ENCODE results near the gene MYO7A. TPM values are rescaled to one million over a fixed set of nuclear protein-coding genes. Genes with fewer than 3 reads are reported as not detected.
A peak's percentile ranks its signal among the peaks of the same experiment; 100 is the strongest.

MYO7A gene
- total RNA-seq, 1 donor from 2014 or later: 0.16 TPM

DNA sequence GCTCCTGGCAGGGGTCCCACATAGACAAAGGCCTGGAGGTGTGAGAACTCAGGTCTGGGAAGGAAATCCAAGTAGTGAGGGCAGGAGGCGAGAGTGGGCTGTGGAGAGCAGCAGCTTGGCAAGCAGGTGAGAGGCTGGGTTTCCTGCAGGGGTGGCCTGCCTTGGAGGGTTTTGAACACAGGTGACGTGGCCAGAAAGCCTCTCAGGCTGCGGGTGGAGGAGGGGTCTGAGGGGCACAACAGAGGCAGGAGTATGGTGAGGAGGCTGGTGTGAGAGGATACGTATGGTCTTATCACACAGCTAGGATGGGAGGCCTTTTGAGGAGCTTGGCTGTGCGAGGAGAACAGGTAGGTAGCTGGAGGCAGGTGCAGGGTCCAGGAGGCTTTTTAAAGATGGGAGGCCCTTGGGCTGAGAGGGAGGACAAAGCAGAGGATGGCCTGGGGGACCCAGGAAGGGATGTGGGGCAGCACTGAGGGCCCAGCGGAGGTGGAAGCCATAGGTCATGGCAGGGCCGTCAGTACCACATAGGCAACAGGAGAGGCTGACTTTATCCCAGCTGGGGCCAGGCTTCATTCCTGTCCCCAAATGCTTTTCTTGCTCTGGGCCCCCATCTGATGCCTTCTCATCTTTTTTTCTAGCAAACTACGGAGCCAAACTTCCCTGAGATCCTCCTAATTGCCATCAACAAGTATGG is 84.4 kb downstream of the MYO7A start:
- Histone ChIP-seq H3K27me3 (ENCODE audit: insufficient read depth, low read length) (no peaks in the 10 kb centered on the region), H3K27ac (ENCODE audit: low read depth, low read length) (no peak overlapping the region), H3K36me3 (ENCODE audit: insufficient read depth, low read length) (no peaks in the 10 kb centered on the region), H3K4me3 (ENCODE audit: insufficient read depth, low read depth, low read length) (no peak overlapping the region), H3K79me2 (ENCODE audit: insufficient read depth, low read length) (no peaks in the 10 kb centered on the region), H3K4me2 (ENCODE audit: low read length) (no peak overlapping the region), H3K9ac (ENCODE audit: low read length) (no peak overlapping the region), H4K20me1 (ENCODE audit: insufficient read depth, low read length) (no peaks in the 10 kb centered on the region), H3K4me1 (ENCODE audit: insufficient read depth, low read length) (no peaks in the 10 kb centered on the region), H2AFZ (ENCODE audit: low read depth, low read length) (no peak overlapping the region), H3K9me3 (ENCODE audit: insufficient read depth, low read depth, low read length) (no peaks in the 10 kb centered on the region)
- H3K27ac Mint-ChIP-seq (ENCODE audit: unreplicated experiment): no peak overlapping the region
- TF ChIP-seq, protein P1, sequence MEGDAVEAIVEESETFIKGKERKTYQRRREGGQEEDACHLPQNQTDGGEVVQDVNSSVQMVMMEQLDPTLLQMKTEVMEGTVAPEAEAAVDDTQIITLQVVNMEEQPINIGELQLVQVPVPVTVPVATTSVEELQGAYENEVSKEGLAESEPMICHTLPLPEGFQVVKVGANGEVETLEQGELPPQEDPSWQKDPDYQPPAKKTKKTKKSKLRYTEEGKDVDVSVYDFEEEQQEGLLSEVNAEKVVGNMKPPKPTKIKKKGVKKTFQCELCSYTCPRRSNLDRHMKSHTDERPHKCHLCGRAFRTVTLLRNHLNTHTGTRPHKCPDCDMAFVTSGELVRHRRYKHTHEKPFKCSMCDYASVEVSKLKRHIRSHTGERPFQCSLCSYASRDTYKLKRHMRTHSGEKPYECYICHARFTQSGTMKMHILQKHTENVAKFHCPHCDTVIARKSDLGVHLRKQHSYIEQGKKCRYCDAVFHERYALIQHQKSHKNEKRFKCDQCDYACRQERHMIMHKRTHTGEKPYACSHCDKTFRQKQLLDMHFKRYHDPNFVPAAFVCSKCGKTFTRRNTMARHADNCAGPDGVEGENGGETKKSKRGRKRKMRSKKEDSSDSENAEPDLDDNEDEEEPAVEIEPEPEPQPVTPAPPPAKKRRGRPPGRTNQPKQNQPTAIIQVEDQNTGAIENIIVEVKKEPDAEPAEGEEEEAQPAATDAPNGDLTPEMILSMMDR (IDR thresholded peaks at IDR 0.05; ENCODE audit: insufficient read depth, low read depth, low read length): no peak
- TF ChIP-seq EZH2 (IDR thresholded peaks at IDR 0.05; ENCODE audit: insufficient read depth, low read length): no peak
- peaks cover 1% of the 10 kb centered on the region for H3K36me3 Mint-ChIP-seq (ENCODE audit: low read depth, unreplicated experiment)
- H3K4me1 Mint-ChIP-seq (ENCODE audit: low read depth, unreplicated experiment): no peaks in the 10 kb centered on the region
- no peak for DNase-seq (ENCODE audit: low read depth)
- H3K27me3 Mint-ChIP-seq (ENCODE audit: low read depth, unreplicated experiment): peaks cover 50% of the 10 kb centered on the region
- no peak overlapping the region for H3K4me3 Mint-ChIP-seq (ENCODE audit: unreplicated experiment)
- no peak for FAIRE-seq
- peaks cover 6% of the 10 kb centered on the region for H3K9me3 Mint-ChIP-seq (ENCODE audit: unreplicated experiment)

DNA sequence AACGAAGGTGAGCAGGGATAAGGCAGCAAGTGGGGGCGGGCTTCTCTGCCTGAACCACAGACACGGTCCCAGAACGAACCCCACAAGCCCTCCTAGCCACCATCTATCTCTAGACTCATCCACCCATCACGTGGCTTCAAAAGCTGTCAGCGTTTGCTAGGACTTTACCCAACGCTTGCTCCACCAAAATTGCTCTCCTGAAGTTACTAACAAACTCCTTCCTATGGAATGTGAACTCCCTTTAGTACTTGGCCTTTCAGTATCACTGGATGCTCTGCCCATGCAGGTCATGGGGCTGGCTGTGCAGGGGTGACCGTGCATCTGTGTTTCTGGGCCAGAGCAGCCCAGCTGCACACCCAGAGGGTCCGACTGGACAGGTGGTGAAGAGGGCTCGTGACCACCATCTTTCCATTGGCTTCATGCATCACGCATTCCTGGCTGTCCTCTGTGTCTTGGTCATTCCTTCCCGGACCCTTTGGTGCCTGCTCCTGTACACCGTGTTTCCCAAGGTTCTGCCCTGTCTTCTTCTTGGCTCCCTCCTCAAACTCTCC is 85.1 kb downstream of the MYO7A start:
- no peaks in the 10 kb centered on the region for H3K36me3 ChIP-seq (ENCODE audit: insufficient read depth, low read length)
- Mint-ChIP-seq H3K9me3 (ENCODE audit: unreplicated experiment) (peaks cover 6% of the 10 kb centered on the region), H3K36me3 (ENCODE audit: low read depth, unreplicated experiment) (peaks cover 1% of the 10 kb centered on the region), H3K27me3 (ENCODE audit: low read depth, unreplicated experiment) (peaks cover 46% of the 10 kb centered on the region), H3K4me1 (ENCODE audit: low read depth, unreplicated experiment) (no peaks in the 10 kb centered on the region), H3K4me3 (ENCODE audit: unreplicated experiment) (no peak overlapping the region), H3K27ac (ENCODE audit: unreplicated experiment) (peak overlapping the region; percentile 6)
- no peaks in the 10 kb centered on the region for H3K27me3 ChIP-seq (ENCODE audit: insufficient read depth, low read length)
- no peak for FAIRE-seq
- no peak overlapping the region for H3K4me3 ChIP-seq (ENCODE audit: insufficient read depth, low read depth, low read length)
- no peak for DNase-seq (ENCODE audit: low read depth)
- H3K4me2 ChIP-seq (ENCODE audit: low read length): no peak overlapping the region
- H3K27ac ChIP-seq (ENCODE audit: low read depth, low read length): no peak overlapping the region
- no peaks in the 10 kb centered on the region for H3K79me2 ChIP-seq (ENCODE audit: insufficient read depth, low read length)
- no peaks in the 10 kb centered on the region for H3K4me1 ChIP-seq (ENCODE audit: insufficient read depth, low read length)
- H4K20me1 ChIP-seq (ENCODE audit: insufficient read depth, low read length): no peaks in the 10 kb centered on the region
- TF ChIP-seq, protein P1 (IDR thresholded peaks at IDR 0.05; ENCODE audit: insufficient read depth, low read depth, low read length): no peak
- TF ChIP-seq EZH2 (IDR thresholded peaks at IDR 0.05; ENCODE audit: insufficient read depth, low read length): no peak
- H3K9me3 ChIP-seq (ENCODE audit: insufficient read depth, low read depth, low read length): no peaks in the 10 kb centered on the region
- no peak overlapping the region for H2AFZ ChIP-seq (ENCODE audit: low read depth, low read length)
- no peak overlapping the region for H3K9ac ChIP-seq (ENCODE audit: low read length)
